Right ventricle myocardium inferior (tissue), 1 donor: ENCODE measurements around the gene PCNX1. TPM values are rescaled to one million over a fixed set of nuclear protein-coding genes. Genes with fewer than 3 reads are reported as not detected.

ENCODE experiments used
- ATAC-seq: fragments of 200-7000 bp; cut with Tn5 transposase; one replicate; pipeline ENCODE4 v1.9.1; 2020; ENCODE audit warnings: mild to moderate bottlenecking, moderate library complexity
- DNase-seq: peaks from one replicate; pipeline ENCODE4 v3.0.0; 2021; ENCODE audit errors: missing footprints
- intact Hi-C: fragments of 100-400 bp; cut with DNase I; formaldehyde crosslinking; loops from one replicate; pipeline ENCODE4 v1.11.0; 2022
- total RNA-seq: library from RNA; stranded (reverse); fragmentation: NEBNext Ultra II Directional; extraction: Animal tissue kit (Norgen Biotek cat#: 25700); gene quantifications from one replicate; pipeline ENCODE4 v1.2.1, GENCODE V29; 2021
- donor health status: DM: no; HTN: yes; CAD: no; lungs with severe emphysema.

The PCNX1 gene
- total RNA-seq, 1 donor from 2014 or later, result 33.6 TPM

DNA sequence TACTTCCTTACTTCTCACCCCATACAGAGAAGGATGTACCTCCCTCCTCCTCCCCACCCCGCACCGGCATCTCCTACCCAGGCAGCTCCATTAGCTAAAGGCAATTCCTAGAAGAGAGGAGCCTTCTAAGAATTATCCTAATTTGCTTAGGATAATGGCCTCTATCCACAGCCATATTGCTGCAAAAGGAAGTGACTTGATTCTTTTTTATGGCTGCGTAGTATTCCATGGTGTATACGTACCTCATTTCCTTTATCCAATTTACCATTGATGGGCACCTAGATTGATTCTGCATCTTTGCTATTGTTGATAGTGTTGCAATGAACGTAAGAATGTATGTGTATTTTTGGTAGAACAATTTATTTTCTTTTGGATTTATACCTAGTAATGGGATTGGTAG lies 189.7 kb downstream of the PCNX1 start:
- DNase-seq (no peak), ATAC-seq (no peak)
- intact Hi-C loops, result no loop called here

DNA sequence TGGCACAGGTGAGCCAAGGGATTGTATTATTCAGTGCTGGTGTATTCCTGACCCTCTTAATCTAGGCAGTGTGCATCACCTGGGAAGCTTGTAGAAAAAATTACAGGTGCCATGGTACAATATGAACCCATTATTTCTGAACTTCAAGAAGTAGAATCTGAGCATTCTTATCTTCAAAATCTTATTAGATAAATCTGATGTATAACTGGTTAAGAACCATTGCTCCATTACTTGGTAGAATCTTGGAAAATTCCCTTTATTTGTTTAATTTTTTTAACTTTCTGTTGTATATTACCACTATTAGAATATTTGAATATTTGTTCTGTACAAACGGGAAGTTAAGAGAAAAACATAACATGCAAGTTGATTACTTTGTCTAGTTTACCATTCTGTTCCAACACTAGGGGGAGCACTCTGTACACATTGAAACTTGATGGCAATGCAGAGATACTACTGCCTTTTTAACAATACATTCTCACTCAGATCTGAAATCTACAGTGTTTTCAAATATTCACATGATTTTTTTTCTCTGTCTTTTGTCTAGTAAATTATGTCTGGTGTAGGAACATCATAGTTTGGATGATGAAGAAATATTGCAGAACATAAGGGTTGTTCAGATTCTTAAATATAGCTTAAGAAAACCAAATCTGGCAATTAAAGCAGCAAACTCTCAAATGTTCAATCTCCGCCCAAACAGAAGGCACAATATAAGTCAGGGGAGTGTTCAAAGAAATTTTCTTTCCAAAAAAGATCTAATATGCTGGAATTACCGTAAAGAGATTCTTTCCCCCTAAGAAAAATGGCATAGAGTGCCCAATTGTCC lies 196.6 kb downstream of the PCNX1 start:
- no peak for DNase-seq
- ATAC-seq, result no peak
- intact Hi-C loops, result no loop called here

DNA sequence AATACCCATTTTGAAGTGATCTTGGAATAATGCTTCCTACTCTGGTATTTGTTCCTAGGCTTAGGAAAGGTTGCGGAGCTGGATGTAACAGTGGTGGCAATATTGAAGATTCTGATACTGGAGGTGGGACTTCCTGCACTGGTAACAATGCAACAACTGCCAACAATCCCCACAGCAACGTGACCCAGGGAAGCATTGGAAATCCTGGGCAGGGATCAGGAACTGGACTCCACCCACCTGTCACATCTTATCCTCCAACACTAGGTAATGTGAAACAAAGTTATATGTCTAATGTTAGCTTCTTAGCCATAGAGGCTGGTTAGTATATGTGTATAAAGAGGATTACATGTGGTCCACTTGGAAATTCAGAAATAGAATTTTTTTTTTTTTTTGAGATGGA lies 197.9 kb downstream of the PCNX1 start:
- DNase-seq, result no peak
- intact Hi-C loops, result no loop called here
- ATAC-seq, result no peak

DNA sequence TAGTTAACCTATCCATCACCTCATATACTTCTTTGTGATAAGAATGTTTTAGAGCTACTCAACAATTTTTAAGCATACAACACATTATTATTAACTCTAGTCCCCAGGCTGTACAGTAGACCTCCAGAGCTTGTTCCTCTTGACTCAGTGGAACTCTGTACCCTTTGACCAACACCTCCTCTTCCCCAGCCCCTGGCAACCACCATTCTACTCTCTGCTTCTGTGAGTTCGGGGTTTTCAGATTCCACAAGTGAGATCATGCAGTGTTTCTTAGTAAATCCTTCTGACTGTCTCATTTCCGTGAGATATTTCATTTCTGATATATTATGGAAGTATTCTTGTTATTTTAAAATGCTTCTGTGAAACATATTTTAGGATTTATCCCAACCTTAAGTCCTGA lies 200.7 kb downstream of the PCNX1 start:
- no peak for DNase-seq
- intact Hi-C loops, result no loop called here
- no peak for ATAC-seq

DNA sequence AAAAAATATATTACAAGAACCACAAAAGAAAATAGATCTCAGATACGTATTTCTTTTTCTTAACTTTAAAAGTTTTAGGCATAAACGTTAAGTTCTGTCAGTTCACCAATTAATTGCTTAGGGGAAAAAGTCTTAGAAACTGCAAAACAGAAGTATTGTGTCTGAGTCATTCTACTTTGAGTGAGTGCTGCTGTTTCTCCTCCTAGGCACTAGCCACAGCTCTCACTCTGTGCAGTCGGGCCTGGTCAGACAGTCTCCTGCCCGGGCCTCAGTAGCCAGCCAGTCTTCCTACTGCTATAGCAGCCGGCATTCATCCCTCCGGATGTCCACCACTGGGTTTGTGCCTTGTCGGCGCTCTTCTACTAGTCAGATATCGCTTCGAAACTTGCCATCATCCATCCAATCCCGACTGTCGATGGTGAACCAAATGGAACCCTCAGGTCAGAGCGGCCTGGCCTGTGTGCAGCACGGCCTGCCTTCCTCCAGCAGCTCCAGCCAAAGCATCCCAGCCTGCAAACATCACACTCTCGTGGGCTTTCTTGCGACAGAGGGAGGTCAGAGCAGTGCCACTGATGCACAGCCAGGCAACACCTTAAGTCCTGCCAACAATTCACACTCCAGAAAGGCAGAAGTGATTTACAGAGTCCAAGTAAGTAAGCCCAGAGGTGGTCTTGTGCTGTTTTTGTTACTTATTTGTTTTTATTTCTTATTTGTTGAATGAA lies 201.3 kb downstream of the PCNX1 start:
- ATAC-seq (no peak), DNase-seq (no peak)
- intact Hi-C loops, result no loop called here

DNA sequence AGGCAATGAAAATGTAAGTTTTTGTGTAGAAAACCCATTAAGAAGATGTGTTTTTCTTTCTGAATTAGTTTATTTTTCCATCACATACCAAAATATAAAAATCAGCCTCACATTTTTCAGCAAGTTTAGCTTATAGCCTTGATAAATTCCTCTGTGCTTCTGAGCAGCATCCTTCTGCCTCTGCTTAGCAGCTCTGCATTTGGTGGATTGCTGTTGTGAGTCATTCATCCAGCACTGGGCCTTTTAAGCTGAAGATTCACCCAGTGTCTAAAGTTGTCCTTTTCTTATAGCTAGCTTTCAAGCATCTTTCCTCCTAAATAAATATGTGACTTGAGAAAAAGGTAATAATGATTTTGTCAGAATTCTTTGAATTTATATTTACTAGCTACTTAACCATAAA lies 206.1 kb downstream of the PCNX1 start:
- no peak for DNase-seq
- intact Hi-C loops, result no loop called here
- no peak for ATAC-seq

DNA sequence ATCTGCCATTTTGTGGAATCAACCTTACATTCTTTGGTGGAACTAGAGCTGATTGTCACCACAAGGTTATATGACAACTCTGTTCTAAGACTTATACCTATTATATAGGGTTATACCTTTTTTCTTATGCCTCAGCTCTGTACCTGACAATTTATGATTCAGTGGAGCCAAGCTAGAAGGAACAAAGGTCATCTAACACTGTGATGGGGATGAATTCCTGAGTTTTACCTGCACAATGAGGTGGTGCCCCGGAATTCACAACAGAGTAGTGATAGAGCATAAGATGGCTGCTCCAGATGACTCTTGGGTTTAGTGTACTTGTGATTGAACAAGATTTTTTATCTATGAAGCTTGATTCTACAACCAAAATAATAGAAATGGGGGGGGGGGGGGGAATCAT lies 207.3 kb downstream of the PCNX1 start:
- DNase-seq, result no peak
- intact Hi-C loops, result no loop called here
- no peak for ATAC-seq

DNA sequence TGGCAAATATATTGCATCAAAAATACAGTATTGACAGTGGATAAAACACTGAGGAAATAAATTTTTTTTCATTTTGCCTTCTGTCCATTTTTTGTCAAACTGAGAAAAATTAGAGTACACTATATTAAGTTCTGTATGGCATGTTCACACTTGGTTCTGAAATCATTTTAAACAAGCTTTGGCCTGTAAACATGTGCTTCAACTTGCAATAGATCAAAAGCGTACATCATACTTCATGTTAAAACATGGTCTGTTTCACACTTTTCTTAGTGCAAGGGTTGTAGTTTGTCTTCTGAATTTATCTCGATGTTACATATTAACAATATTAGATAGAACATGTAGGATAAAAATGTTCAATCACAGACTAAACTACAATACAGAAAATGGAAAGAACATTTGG lies 208.0 kb downstream of the PCNX1 start:
- intact Hi-C loops, result no loop called here
- ATAC-seq, result no peak
- no peak for DNase-seq

DNA sequence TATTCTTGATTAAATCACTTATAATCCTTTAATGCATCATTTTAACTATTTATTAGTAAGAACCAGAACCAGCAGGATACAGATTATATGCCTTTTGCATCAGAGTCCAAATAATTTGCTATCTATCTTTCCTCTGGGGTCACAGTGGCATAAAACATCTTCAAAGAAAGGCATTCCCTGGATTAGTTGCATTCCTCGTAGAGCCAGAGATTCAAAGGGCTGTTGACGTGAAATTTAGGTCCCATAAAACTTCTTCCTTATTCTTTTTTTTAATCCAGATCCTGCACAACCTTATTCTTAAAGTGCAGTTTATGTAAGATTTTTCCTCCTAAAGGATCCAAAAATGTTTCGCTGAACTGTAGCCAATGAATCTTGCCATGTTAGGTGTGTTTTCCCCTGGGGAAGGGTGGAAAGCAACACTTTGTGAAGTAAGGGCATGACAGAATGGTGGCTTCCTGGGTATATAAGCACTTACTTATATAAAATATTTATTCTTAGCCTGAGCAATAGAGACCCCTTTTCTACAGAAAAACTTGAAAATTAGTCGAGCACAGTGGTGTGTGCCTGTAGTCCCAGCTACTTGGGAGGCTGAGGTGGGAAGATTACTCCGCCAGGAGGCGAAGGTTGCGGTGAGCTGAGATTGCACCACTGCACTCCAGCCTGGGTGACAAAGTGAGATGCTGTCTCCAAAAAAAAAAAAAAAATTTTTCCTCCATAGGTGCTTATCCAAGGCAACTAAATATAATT lies 208.7 kb downstream of the PCNX1 start:
- intact Hi-C loops, result no loop called here
- DNase-seq (no peak), ATAC-seq (no peak)

DNA sequence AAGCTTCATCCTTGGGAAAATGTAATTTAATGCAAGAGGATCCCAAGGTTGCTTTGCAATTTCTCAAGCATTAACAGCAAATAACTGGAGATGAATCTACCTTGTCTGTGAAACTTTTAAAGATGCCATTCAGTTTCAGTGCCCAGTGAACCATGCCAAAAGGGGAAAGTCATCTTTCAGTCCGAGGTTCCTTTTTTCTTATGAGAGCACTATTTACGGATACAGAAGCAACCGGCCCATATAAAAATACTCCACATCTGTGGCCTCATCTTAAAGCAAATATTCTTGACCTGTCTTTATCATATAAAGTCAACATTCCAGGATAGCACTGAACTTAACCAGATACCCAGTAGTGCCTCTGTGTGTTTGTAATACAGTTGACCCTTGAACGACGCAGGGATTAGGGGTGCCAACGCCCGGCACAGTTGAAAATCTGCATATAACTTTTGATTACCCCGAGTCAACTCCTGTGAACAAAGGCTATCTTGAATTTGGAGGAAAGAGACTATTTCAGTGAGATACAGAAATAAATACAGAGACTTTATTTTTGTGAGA lies 209.4 kb downstream of the PCNX1 start:
- intact Hi-C loops, result no loop called here
- ATAC-seq, result no peak

DNA sequence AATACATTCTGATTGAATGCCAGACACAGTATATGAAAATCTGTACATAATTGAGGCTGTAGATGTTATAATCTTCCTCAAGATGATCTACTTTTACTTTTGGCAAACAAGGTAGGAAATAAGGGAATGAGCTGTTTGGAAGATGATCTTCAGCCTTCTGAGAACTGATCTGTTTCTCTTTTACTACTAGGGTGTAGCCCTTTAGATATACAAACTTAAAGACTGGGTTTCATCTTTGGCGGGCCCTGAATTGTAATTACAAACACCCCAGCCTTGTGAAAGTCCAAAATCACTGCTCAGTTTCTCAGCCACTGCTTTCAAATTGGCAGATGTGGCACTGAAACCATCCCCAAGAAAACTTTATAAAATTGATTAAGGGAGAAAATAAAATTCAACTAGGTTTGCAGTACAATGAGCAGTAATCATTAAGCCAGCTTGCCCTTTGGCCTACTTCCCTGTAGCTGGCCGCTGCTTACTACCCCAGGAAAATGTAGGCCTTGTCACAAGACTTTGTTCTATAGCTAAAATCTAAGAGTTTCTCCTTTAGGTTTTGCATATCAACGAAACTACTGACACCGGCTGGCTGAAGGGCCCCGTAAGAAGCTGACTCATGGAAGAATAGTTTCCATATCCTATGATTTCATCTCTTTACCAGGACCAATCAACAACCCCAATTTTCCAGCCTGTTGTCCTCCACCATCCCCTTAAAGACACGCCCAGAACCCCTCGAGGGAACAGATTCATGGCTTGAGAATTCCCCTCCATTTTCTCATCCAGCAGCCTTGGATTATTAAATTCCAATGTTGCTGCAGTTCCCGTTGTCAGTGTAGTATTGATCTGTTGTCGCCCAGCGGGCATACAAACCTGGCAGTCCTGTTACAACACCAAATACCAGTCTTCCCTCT lies 210.8 kb downstream of the PCNX1 start:
- DNase-seq (no peak), ATAC-seq (no peak)
- intact Hi-C loops, result no loop called here

More for the DNA sequence above, 209.4 kb downstream of the PCNX1 start:
- no peak for DNase-seq

DNA sequence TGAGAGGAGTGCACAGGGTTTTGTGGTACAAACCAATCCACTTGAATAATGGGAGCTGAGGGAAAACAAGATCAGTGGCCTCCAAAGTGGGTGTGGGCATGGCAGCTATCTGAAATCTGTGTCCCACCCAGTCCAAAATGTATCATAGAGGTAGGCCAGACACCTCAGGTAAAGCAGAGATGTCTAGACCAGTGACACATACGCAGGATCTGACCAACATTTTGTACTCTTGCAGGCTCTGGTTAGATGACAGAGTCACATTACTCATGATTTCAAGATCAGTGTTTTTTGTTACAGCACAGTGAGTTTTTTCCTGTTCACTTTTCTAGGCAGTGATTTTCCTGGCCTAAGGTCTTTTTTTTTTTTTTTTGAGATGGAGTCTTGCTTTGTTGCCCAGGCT lies 211.8 kb downstream of the PCNX1 start:
- ATAC-seq (no peak), DNase-seq (no peak)
- intact Hi-C loops, result no loop called here

DNA sequence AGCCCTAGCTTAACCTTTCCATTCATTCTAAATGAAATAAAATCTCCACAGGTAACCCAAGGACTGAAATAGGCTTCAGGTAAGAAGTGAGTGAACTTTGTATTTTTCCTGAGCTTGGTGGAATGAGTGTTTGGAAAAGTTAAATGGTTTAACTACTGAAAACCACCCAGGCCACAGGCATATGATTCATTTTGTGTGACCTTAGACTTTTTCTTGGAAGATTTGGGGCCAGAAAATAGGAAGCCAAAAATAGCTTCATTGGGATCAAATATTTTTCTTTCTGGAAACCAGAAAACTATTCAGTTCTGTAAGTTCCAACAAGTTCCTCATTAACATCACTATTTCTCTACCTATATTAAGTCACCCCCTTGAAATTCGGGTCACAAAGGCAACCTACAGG lies 212.6 kb downstream of the PCNX1 start:
- ATAC-seq, result no peak
- no peak for DNase-seq
- intact Hi-C loops, result no loop called here

DNA sequence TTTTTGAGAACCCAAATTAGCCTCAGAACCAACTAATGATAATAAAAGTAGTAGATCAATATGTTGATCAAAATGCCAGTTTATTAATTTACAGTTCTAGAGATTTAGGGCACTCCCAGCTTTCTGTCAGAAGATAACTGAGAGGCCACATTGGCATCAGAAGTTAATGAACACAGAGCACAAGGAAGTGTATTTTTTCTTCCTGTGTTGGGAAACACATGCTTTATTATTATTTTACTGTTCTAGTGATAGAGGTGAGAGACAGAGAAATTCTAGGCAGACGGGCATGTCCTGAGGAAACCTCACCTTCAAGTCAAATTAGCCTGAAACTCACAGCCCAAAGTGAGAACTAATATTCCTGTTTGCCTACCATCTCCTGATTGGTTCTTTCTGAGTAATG lies 213.7 kb downstream of the PCNX1 start:
- ATAC-seq (no peak), DNase-seq (no peak)
- intact Hi-C loops, result no loop called here

DNA sequence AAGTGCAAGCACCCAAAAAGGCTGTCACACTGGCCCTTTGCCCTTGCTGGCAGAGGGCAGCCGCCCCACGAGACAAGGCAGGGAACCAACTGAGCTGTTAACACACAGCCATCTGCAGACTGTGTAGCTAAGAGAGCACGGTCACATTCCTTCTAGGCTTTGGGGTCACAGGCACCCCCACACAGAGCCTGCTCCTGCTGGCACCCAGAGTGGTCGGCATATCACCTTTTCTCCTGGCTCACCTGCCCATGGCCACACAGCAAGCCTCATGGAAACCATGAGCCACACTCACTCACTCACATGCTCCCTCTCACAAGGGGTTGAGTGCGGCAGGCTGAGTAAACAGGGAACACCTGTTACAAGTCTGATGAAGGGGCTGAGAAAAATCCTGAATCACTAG lies 214.5 kb downstream of the PCNX1 start:
- ATAC-seq, result no peak
- no peak for DNase-seq
- intact Hi-C loops, result no loop called here

DNA sequence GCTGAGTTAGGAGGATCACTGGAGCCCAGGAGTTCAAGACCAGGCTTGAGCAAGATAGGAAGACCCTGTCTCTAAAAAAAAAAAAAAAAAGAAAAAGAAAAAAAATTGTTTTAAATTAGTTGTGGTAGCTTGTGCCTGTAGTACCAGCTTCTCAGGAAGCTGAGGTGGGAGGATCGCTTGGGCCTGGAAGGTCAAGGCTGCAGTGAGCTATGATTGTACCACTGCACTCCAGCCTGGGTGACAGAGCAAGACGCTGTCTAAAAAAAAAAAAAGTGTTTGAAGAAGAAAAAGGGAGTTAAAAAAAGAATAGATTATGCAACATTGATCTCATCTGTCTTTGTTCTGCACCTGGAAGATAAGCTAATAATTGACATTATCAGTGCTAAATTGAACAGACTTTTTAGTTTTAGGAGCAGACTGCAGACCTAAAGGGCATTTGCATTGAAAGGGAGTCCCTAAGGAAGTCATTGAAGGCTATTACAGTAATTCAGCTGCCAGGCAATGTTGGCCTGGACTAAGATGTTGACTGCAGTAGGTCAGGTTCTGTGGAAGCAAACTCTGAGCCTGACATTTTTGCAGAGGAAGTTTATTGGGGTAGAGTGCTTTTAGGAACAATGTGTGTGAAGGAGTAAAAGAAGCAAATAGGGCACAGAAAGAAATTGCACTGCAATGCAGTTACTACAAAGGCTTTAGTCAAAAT lies 215.8 kb downstream of the PCNX1 start:
- DNase-seq (no peak), ATAC-seq (no peak)
- intact Hi-C loops, result no loop called here

DNA sequence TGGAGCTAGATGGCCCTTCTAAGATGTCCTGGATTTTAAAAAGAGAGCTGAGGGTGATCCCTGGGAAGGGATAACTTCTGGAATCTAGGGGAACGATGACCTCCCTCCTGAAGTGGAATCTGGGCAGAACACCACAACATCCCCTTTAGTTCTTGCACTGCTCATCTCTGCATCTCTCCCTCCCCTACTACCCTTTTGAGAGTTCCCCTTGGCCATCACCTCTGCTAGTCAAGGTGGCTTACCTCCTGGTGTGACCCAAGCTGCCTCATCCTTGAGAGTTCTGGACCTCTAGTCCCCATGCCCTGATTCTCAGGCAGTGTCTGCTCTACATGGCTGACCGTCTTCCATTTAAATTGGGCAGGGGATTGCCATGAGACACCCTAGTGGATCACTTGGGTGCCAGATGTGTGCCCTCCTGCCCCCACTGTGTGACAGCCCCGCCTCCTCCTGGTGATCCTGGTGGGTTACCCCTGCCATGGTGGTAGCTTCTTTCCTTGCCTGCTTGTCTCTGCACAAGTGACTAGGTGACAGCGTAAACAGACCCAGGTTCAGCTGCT lies 216.4 kb downstream of the PCNX1 start:
- DNase-seq (no peak), ATAC-seq (no peak)
- intact Hi-C loops, result no loop called here
